ENCODE data around the gene RNF141. TPM values are rescaled to one million over a fixed set of nuclear protein-coding genes. Genes with fewer than 3 reads are reported as not detected.

Gene RNF141
- polyA plus RNA-seq, 1 of the 3 experiments (the other 2 are of a cell fraction): 6.9 TPM

DNA sequence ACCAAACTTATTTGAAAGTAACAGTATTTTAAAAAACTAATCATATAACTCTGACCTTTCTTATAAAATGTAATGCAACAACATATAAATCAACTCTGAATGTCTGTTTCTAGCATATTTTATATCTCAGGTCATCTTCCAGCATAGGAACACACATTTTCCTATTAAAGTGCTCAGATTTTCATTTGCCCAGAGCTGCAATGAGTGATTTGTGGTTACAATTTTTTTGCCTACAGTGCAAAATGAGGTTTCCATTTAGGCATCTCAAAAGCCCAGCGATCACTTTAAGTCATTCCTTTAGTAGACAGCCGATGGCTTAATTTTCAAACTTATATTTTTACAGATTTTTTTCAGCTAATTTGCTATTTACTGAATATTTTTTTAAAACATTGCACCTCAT lies 26.5 kb upstream of the RNF141 start:
- Histone ChIP-seq H3K9me2 (no peaks in the 10 kb centered on the region), H3K79me2 (ENCODE audit: insufficient read depth) (no peaks in the 10 kb centered on the region), H3F3A (replicated peaks; ENCODE audit: insufficient read depth) (no peaks in the 10 kb centered on the region), H3K9me3 (no peaks in the 10 kb centered on the region), H3K4me1 (ENCODE audit: control insufficient read depth in 1 of 2, insufficient read depth in 2 of 2, low read depth in 1 of 2, low read length in 1 of 2) (no peaks in the 10 kb centered on the region), H3K36me3 (replicated peaks in 1 of 2; ENCODE audit: control insufficient read depth in 1 of 2, insufficient read depth in 2 of 2, low read length in 1 of 2) (no peaks in the 10 kb centered on the region), H3K4me3 (ENCODE audit: low read depth in 2 of 2, low read length in 1 of 2) (no peak overlapping the region), H3K4me2 (no peak overlapping the region), H3K9ac (no peak overlapping the region), H3K27ac (ENCODE audit: low read depth in 2 of 2, low read length in 1 of 2) (no peak overlapping the region), H2AFZ (ENCODE audit: low read depth) (no peak overlapping the region), H4K20me1 (ENCODE audit: insufficient read depth) (no peaks in the 10 kb centered on the region), H3K27me3 (ENCODE audit: insufficient read depth) (no peaks in the 10 kb centered on the region)
- CTCF ChIA-PET: interaction anchor here (0.7 to 1.9 kb wide), 2 partner anchors 9 to 701 kb away, joined by 3 to 4 read pairs; no protein-coding TSS in a partner anchor
- POLR2A ChIA-PET: no interaction called here
- TF ChIP-seq SMC3 (IDR thresholded peaks at IDR 0.05; ENCODE audit: low read depth, low read length) (no peak), TCF12 (IDR thresholded peaks at IDR 0.05) (no peak), JUND (IDR thresholded peaks at IDR 0.05) (no peak), RCOR1 (IDR thresholded peaks at IDR 0.05; ENCODE audit: low read length) (no peak), ZBTB33 (IDR thresholded peaks at IDR 0.05; ENCODE audit: borderline replicate concordance, low read depth) (no peak), NRF1 (IDR thresholded peaks at IDR 0.05; ENCODE audit: low read depth, low read length) (no peak), REST (IDR thresholded peaks at IDR 0.05; ENCODE audit: low read depth, low read length) (no peak), RAD21 (IDR thresholded peaks at IDR 0.05; ENCODE audit: low read length) (no peak), YY1 (IDR thresholded peaks at IDR 0.05; ENCODE audit: low read depth) (no peak), MXI1 (IDR thresholded peaks at IDR 0.05; ENCODE audit: low read depth, low read length) (no peak), RFX5 (IDR thresholded peaks at IDR 0.05; ENCODE audit: low read length) (no peak), EP300 (IDR thresholded peaks at IDR 0.05; ENCODE audit: borderline replicate concordance in 1 of 2, low read depth in 1 of 2, low read length in 1 of 2) (no peak), NFIC (IDR thresholded peaks at IDR 0.05; ENCODE audit: borderline replicate concordance) (no peak), RXRA (IDR thresholded peaks at IDR 0.05; ENCODE audit: borderline replicate concordance, low read depth) (no peak), USF2 (IDR thresholded peaks at IDR 0.05; ENCODE audit: borderline replicate concordance, low read depth, low read length) (no peak), TEAD4 (IDR thresholded peaks at IDR 0.05; ENCODE audit: borderline replicate concordance, insufficient read depth) (no peak), POLR2AphosphoS5 (IDR thresholded peaks at IDR 0.05; ENCODE audit: low read depth, low read length) (no peak)
- TF ChIP-seq, protein P1, sequence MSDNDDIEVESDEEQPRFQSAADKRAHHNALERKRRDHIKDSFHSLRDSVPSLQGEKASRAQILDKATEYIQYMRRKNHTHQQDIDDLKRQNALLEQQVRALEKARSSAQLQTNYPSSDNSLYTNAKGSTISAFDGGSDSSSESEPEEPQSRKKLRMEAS (IDR thresholded peaks at IDR 0.05; ENCODE audit: low read depth): no peak
- TF ChIP-seq, protein P2, sequence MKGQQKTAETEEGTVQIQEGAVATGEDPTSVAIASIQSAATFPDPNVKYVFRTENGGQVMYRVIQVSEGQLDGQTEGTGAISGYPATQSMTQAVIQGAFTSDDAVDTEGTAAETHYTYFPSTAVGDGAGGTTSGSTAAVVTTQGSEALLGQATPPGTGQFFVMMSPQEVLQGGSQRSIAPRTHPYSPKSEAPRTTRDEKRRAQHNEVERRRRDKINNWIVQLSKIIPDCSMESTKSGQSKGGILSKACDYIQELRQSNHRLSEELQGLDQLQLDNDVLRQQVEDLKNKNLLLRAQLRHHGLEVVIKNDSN (IDR thresholded peaks at IDR 0.05; ENCODE audit: borderline replicate concordance, low read depth): no peak
- WGBS (ENCODE audit: low lambda C conversion rate): 89% methylated on average over 2 of the region's 2 CpGs
- no peak for DNase-seq

All from SK-N-SH (cell line).